ENCODE data around the gene IFI16. TPM values are rescaled to one million over a fixed set of nuclear protein-coding genes. Genes with fewer than 3 reads are reported as not detected.
A peak's percentile ranks its signal among the peaks of the same experiment; 100 is the strongest.
"Not testable (repeated sequence)": the region's sequence is repeated elsewhere in the genome, so short reads cannot be mapped to it uniquely, and the experiment has no call there.

The IFI16 gene
- total RNA-seq, 1 experiment from 2014 or later = 139 TPM

DNA sequence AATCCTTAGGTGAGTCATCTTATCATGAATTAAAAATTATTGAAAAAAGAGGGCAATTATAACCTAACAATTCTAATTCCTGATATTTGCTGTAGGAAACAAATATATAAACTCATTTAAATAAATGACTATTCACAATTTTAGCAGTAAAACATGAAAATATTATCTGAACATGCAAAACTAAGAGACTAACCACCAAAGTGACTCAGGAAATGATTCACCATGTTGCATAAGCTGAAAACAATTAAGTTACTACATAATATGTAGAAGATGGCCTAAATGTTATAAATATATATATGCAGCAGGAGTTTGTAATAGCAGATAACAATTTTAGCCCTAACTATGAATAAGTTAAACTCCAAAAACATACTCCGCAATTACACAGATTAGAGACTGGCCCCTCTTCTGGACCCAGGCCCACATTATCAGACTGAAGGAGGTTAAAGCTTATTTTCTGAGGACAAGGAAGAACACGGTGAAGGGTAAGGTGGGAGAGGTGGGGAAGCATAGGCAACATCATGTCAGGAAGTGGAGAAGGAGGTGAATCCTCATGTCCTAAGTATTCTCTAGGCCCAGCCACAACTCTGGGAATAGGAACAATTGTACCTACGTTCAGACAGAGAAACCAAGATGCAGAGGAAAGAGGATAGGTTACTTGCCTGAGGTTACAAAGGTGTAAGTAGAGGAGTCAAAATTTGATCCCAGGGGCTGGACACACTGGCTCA is 82.5 kb downstream of the IFI16 start:
- H3K27ac Mint-ChIP-seq (ENCODE audit: low read depth, unreplicated experiment) = peak overlapping the region; percentile 61
- CTCF ChIA-PET = interaction anchor here (0.8 to 1.6 kb wide), 4 partner anchors 14 to 943 kb away, joined by 3 to 5 read pairs (median 4); no protein-coding TSS in a partner anchor
- peaks cover 32% of the 10 kb centered on the region for H3K4me1 Mint-ChIP-seq (ENCODE audit: insufficient read depth, unreplicated experiment)
- TF ChIP-seq, protein P1, sequence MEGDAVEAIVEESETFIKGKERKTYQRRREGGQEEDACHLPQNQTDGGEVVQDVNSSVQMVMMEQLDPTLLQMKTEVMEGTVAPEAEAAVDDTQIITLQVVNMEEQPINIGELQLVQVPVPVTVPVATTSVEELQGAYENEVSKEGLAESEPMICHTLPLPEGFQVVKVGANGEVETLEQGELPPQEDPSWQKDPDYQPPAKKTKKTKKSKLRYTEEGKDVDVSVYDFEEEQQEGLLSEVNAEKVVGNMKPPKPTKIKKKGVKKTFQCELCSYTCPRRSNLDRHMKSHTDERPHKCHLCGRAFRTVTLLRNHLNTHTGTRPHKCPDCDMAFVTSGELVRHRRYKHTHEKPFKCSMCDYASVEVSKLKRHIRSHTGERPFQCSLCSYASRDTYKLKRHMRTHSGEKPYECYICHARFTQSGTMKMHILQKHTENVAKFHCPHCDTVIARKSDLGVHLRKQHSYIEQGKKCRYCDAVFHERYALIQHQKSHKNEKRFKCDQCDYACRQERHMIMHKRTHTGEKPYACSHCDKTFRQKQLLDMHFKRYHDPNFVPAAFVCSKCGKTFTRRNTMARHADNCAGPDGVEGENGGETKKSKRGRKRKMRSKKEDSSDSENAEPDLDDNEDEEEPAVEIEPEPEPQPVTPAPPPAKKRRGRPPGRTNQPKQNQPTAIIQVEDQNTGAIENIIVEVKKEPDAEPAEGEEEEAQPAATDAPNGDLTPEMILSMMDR (IDR thresholded peaks at IDR 0.05; ENCODE audit: unreplicated experiment) = no peak
- no peaks in the 10 kb centered on the region for H3K9me3 Mint-ChIP-seq (ENCODE audit: unreplicated experiment)
- DNase-seq (ENCODE audit: unreplicated experiment) = peak; percentile 88
- POLR2A ChIA-PET = interaction anchor here (0.6 to 1.4 kb wide), 7 partner anchors 10 to 1960 kb away, joined by 3 to 5 read pairs (median 3); partner anchors contain the start of gene IFI16
- H3K27me3 Mint-ChIP-seq (ENCODE audit: insufficient read depth, unreplicated experiment) = no peaks in the 10 kb centered on the region
- no TSS peak for BruUV-seq (replicated peaks)
- H3K4me3 Mint-ChIP-seq (ENCODE audit: unreplicated experiment) = no peak overlapping the region
- intact Hi-C loops (cut with micrococcal nuclease) = no loop called here
- H3K36me3 Mint-ChIP-seq (ENCODE audit: insufficient read depth, unreplicated experiment) = no peaks in the 10 kb centered on the region

DNA sequence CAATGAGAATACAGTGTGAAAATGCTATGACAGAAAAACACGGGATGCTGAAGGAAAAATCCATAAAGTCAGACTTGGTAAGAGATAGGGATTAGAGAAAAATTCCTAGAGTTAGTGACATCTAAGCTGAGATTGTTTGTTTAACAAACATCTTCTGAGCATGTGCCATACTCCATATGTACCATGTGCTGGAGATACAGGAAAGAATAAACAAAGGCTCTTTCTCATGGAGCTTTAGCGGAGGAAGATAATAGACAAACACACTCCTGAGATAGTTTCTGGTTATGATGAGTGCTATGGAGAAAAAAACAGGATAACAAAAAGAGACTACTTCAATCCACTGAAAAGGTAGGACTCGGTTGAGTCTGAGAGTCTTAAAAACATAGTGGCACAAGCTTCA is 88.9 kb downstream of the IFI16 start:
- no peak for DNase-seq (ENCODE audit: unreplicated experiment)
- Mint-ChIP-seq H3K4me1 (ENCODE audit: insufficient read depth, unreplicated experiment) (peaks cover 4% of the 10 kb centered on the region), H3K27me3 (ENCODE audit: insufficient read depth, unreplicated experiment) (no peaks in the 10 kb centered on the region), H3K36me3 (ENCODE audit: insufficient read depth, unreplicated experiment) (no peaks in the 10 kb centered on the region), H3K9me3 (ENCODE audit: unreplicated experiment) (no peaks in the 10 kb centered on the region), H3K27ac (ENCODE audit: low read depth, unreplicated experiment) (no peak overlapping the region), H3K4me3 (ENCODE audit: unreplicated experiment) (no peak overlapping the region)
- CTCF ChIA-PET = interaction anchor here (0.6 to 1.9 kb wide), 3 partner anchors 26 to 913 kb away, joined by 3 to 7 read pairs (median 4); no protein-coding TSS in a partner anchor
- intact Hi-C loops (cut with micrococcal nuclease) = no loop called here
- POLR2A ChIA-PET = interaction anchor here (1.6 kb wide), 1 partner anchor 15 kb away, joined by 5 read pairs; no protein-coding TSS in a partner anchor
- TF ChIP-seq, protein P1 (IDR thresholded peaks at IDR 0.05; ENCODE audit: unreplicated experiment) = no peak
- BruUV-seq (replicated peaks) = no TSS peak

DNA sequence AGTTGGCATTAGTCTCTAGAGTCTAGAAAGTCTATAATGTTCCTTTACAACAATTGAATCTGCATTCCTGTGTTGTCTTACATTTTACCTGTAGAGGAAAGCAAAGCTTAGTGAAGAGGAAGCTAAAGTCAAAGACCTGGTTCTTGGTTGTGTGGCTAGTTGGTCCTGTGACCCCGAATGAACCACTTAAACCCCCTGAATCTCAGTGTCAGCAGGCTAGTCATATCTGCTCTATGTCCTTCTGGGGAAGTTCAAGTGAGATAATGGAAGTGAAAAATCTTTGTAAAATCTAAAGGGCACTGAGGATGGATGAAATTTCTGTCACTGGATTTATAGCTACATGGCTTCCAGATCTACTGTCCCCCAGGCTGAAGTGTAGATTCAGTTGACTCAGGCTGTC is 90.9 kb downstream of the IFI16 start:
- intact Hi-C loops (cut with micrococcal nuclease) = no loop called here

DNA sequence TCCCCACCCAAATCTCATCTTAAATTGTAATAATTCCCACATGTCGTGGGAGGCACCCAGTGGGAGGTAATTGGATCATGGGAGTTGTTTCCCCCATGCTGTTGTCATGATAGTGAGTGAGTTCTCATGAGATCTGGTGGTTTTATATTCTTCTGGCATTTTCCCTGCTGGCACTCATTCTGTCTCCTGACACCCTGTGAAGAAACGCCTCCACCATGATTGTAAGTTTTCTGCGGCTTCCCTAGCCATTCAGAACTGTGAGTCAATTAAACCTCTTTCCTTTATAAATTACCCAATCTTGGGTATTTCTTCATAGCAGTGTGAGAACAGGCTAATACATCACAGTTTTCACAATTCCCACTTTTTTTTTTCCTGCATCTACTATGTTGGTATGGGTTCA is 93.3 kb downstream of the IFI16 start:
- peaks cover 19% of the 10 kb centered on the region for H3K27me3 Mint-ChIP-seq (ENCODE audit: insufficient read depth, unreplicated experiment)
- H3K4me1 Mint-ChIP-seq (ENCODE audit: insufficient read depth, unreplicated experiment); H3K4me3 Mint-ChIP-seq (ENCODE audit: unreplicated experiment); H3K27ac Mint-ChIP-seq (ENCODE audit: low read depth, unreplicated experiment); H3K36me3 Mint-ChIP-seq (ENCODE audit: insufficient read depth, unreplicated experiment); BruUV-seq (replicated peaks); intact Hi-C loops (cut with micrococcal nuclease); H3K9me3 Mint-ChIP-seq (ENCODE audit: unreplicated experiment): not testable (repeated sequence)
- CTCF ChIA-PET = interaction anchor here (0.5 to 1.1 kb wide), 4 partner anchors 31 to 1140 kb away, joined by 3 to 4 read pairs (median 3); no protein-coding TSS in a partner anchor
- DNase-seq (ENCODE audit: unreplicated experiment) = peak; percentile 90
- POLR2A ChIA-PET = interaction anchor here (0.5 to 1.0 kb wide), 2 partner anchors 11 to 630 kb away, joined by 3 read pairs; no protein-coding TSS in a partner anchor

More for the DNA sequence above, 90.9 kb downstream of the IFI16 start:
- Mint-ChIP-seq H3K4me1 (ENCODE audit: insufficient read depth, unreplicated experiment) (peaks cover 4% of the 10 kb centered on the region), H3K4me3 (ENCODE audit: unreplicated experiment) (no peak overlapping the region), H3K36me3 (ENCODE audit: insufficient read depth, unreplicated experiment) (no peaks in the 10 kb centered on the region), H3K9me3 (ENCODE audit: unreplicated experiment) (no peaks in the 10 kb centered on the region), H3K27me3 (ENCODE audit: insufficient read depth, unreplicated experiment) (no peaks in the 10 kb centered on the region), H3K27ac (ENCODE audit: low read depth, unreplicated experiment) (no peak overlapping the region)
- no TSS peak for BruUV-seq (replicated peaks)
- ChIA-PET POLR2A (no interaction called here), CTCF (interaction anchor here (0.6 kb wide), 2 partner anchors 24 to 110 kb away, joined by 3 read pairs; partner anchors contain the start of gene AIM2)
- DNase-seq (ENCODE audit: unreplicated experiment) = no peak
- TF ChIP-seq, protein P1 (IDR thresholded peaks at IDR 0.05; ENCODE audit: unreplicated experiment) = no peak

Other genes starting within 250 kb of the IFI16 start
- gene OR6N1, start 237.7 kb upstream of the IFI16 start, total RNA-seq (2022) = not detected in 2 replicates
- not detected in 2 replicates for gene OR6N2, start 228.7 kb upstream of the IFI16 start, total RNA-seq (2022)
- not detected in 2 replicates for gene MNDA, start 178.6 kb upstream of the IFI16 start, total RNA-seq (2022)
- 0.44 TPM in 1 of 2 replicates, not detected in the other for gene PYHIN1, start 78.4 kb upstream of the IFI16 start, total RNA-seq (2022)
- gene AIM2, start 66.9 kb downstream of the IFI16 start, total RNA-seq (2022) = not detected in 2 replicates
- 207 and 222 TPM in 2 replicates for gene CADM3, start 161.7 kb downstream of the IFI16 start, total RNA-seq (2022)
- 45.6 and 47.6 TPM in 2 replicates for gene ACKR1, start 195.0 kb downstream of the IFI16 start, total RNA-seq (2022)

Measured in MCF 10A (cell line).